Activated CD8-positive, alpha-beta memory T cell treated with anti-CD3 and anti-CD28 coated beads for 36 hours (primary cell): ENCODE results near the gene NFIA. TPM values are rescaled to one million over a fixed set of nuclear protein-coding genes. Genes with fewer than 3 reads are reported as not detected.

Experiments
- CTCF ChIA-PET: fragments of 350-600 bp; sonication (Branson Sonifier 250); formaldehyde crosslinking; loops from one replicate; lab custom pipeline; 2021; ENCODE audit warnings: antibody characterized with exemption; lab: Charles Lee
- POLR2A ChIA-PET: fragments of 350-600 bp; sonication (Branson Sonifier 250); formaldehyde crosslinking; loops from one replicate; lab custom pipeline; 2021; ENCODE audit warnings: antibody characterized with exemption; lab: Charles Lee
- total RNA-seq, 2 experiments: library from RNA; stranded (reverse); gene quantifications; one replicate each; pipeline ENCODE4 v1.2.3, GENCODE V29; 2021

Gene NFIA
- total RNA-seq, 2 experiments from 2014 or later: 3.6 to 4.8 TPM

DNA sequence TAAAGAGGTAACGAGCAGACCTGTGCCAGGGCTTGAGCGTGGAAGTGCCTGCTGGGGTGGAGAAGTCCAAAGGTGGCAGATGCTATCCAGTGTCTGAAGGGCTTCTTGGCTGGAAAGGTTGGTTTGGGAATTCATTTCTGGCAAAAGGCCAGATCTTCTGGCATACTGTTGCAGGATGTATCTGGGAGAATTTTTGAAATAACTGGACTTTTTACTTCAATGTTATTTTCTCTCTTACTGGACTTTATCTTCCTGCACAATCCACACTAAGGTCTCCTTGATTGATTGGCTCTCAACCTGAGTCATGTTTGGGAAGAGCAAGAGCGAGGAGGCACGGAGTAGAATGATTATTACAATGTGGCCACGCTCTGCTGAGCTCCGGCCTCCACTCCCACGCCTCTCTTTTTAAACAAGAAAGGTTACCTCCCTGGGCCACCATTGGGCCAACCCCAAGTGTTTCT, 364.2 kb downstream of the NFIA start:
- ChIA-PET CTCF (no interaction called here), POLR2A (no interaction called here)

DNA sequence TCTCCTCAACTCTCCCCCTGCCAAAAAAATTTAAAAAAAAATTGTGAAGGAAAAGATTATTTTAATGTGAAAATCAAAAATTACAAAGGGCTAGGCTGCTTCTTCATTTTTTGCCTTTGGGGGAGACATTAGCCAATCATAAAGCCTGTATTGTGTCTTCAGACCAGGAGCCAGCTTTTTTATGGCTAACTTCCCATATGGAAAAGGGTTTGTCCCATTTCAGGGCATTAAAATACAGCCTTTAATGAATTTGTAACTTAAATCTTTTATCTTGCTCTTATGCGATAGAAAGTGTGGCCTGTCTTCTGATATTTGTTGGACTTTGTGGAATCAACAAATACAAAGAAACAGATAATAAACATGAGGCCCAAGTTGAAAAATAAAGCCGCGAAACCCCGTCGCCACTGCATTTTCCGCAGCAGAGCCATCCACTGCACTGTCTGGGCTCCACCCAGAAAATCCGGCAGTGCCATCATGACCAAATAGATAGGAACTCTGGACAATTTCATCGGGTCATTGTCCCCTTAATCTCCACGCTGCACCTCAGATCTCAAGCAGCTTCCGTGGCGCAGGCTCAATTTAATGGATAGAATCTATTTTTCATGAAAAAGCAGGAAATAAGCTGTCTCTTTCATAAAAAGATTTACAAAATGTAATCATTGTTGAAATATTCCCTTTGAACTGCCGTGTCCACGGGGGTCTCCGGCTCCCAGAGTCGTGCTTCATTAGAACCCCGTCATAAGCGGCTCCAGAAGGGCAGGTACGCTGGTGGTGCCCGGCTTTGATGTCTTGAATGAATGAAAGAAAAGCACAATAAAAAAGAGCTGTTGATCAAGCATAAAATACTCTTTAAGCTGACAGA, 365.0 kb downstream of the NFIA start:
- ChIA-PET CTCF (interaction anchor here (0.6 to 1.3 kb wide), 2 partner anchors 390 to 397 kb away, joined by 3 to 4 read pairs; no protein-coding TSS in a partner anchor), POLR2A (no interaction called here)

DNA sequence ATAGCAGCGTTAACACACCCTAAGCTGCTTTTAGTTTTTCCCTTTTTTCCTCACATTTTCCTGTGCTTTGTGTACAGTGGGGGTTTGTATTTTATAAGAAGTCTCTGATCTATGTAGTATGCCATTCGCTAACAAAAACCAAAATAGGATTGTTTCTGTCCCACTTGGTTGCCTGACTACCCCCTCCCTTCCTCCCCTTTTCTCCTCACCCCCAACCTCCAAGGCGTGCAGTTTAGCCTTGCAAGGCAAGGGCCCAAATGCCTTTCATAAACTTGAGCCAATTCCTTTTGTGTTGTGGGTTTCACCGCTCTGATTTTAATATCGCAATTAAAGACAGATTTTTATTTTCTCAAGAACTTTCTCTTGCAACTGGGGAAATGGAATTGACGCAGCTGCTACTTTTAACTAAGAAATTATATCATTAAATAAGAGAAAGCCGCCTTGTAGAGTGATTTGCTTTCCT, 365.6 kb downstream of the NFIA start:
- CTCF ChIA-PET: interaction anchor here (0.6 to 1.3 kb wide), 2 partner anchors 391 to 398 kb away, joined by 3 to 4 read pairs; no protein-coding TSS in a partner anchor
- POLR2A ChIA-PET: no interaction called here

DNA sequence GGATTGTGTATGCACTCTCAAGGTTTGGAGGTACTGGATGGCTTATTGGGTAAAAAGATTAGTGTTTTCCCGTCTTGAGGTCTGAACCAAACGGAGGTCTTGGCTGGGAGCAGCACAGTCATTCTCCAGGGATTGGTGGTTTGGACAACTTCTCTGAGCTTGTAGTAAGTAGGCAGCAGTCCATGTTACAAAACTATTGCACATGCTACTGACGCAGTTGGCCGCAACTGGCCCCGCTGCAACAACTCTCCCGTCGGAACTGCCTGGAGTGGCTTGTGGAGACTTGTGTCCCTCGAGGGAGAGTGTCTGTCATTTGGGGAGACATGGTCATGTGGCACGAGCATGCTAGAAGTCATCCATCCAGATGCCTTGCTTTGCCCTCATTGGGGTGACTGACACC, 366.6 kb downstream of the NFIA start:
- ChIA-PET CTCF (no interaction called here), POLR2A (no interaction called here)

DNA sequence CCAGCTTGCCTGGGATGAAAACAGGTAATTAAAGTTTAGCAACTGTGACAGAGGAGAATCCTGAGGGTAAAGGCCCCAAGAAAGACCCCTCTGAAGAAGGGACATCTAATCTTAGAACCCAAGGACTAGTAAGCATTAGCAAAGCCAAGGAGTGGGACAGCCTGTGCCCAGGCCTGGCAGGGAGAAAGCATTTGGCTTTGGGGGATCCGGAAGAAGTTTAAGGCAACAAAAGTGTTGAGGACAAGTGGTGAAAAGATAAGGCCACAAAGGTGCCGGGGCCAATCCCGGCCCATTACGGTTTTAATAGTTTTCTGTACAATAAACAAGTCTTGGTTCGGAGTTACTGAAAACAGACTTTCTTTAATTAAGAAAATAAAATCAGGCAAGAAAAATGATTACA, 367.0 kb downstream of the NFIA start:
- ChIA-PET POLR2A (no interaction called here), CTCF (no interaction called here)

DNA sequence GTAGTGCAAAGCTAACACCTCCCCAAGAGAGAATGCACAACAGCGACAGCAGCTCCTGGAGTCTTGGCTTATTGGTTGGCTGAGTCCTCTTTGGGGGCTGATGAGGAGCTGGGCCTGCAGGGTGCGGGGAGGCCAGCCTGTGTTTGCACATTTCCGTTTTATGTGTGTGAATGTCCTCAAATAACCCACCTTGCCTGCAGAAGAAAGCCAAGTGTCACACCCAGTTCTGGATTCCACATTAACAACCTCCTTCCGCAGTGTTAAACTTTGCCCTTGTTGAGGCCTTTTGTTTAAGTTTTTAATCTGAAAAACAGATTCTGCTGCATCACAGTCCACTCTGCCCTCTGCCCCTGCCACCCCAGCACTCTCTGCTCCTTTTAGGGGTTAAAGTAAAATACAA, 368.1 kb downstream of the NFIA start:
- POLR2A ChIA-PET: no interaction called here
- CTCF ChIA-PET: interaction anchor here (0.6 kb wide), 1 partner anchor 402 kb away, joined by 5 read pairs; no protein-coding TSS in a partner anchor

DNA sequence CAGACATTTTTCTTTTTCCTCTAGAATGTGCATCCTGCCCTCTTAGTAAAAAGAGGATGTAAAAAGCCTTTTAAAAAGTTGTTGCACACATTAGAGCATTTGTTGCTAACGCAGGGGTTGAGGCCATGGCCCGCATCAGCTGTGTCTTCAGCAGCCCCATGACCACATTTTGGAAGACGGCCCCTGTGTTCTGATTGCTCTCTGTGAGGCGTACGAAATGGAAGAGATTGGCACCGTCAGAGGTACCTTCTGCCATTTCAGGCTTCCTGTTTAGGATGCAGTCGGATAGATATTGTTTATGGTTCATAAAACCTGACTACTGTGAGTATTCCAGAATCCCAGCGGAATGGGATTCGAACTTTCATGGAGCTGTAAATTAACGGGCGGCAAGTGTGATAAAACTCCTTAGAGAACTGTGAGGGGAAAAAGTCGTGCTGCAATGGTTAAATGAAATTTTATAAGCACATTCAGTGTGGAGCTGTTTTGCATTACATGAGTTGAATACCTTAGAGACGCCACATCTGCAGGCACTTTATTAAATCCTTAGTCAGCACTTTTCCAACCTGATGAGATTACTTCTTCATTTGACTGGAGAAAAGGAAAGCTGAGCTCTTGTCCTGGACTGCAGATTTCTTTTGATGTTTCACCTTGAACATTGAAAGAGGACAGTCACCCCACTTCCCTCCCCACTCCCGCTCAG, 368.7 kb downstream of the NFIA start:
- ChIA-PET CTCF (interaction anchor here (0.6 to 1.2 kb wide), 3 partner anchors 139 to 403 kb away, joined by 3 to 5 read pairs (median 3); no protein-coding TSS in a partner anchor), POLR2A (no interaction called here)

DNA sequence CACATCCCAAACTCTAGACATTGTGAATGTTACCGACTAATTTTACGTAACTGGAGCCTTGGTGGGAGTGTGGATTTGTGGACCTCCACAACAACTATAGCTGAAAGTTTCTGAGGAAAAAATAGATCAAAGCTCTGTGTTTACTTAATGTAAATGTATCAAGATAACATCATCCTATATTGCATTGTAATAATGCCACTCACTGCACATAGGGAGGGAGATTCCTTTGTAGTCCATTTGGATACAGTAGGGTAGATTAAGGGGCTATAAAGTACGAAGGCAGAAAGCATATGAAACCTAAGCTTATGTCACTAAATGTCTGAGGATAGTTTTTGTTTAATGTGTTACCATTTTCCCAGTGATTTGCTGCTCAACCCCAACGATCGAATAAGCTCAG, 369.2 kb downstream of the NFIA start:
- CTCF ChIA-PET: interaction anchor here (0.6 to 2.9 kb wide), 5 partner anchors 138 to 402 kb away, joined by 3 to 11 read pairs (median 3); no protein-coding TSS in a partner anchor
- POLR2A ChIA-PET: no interaction called here

DNA sequence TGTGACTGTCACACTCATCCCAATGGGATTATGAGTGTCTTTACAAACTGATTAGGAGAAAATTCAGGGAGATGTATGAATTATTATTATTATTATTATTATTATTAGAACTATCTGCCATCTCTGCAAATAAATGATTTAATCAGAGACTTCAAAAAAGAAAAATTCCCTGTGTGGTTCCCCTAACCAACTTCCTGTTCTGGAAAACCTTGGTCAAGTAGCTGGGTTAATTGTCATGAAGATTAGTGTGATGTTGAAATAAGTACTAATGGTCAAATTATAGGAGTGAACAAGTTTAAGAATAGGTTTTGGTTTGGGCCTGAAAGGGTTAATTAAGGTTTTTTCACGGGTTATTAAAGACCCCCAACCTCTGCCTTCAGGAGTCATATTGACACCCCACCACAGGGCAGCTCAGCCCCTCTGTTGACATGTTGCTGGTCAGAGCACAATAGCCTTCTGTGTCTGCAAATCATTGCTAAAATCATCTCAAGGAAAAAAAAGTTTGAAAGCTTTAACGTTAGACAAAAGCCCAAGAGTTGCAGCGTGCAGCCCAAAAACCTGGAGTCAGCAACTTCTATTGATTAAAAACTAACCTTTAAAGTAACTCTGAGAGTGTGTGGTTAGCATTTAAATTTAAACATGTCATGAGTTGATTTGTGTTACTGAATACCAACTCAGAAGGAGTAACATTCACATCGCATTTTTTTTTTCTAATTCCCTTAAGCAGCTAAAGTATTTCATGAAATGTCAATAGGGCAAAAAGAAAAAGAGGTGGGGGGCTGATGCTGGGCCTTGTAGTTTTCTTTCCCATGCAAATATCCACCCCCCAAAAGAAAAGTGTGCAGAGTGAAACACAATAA, 370.0 kb downstream of the NFIA start:
- ChIA-PET POLR2A (interaction anchor here (0.6 kb wide), 1 partner anchor 149 kb away, joined by 4 read pairs; no protein-coding TSS in a partner anchor), CTCF (interaction anchor here (0.6 to 2.9 kb wide), 11 partner anchors 43 to 1349 kb away, joined by 3 to 11 read pairs (median 3); no protein-coding TSS in a partner anchor)

DNA sequence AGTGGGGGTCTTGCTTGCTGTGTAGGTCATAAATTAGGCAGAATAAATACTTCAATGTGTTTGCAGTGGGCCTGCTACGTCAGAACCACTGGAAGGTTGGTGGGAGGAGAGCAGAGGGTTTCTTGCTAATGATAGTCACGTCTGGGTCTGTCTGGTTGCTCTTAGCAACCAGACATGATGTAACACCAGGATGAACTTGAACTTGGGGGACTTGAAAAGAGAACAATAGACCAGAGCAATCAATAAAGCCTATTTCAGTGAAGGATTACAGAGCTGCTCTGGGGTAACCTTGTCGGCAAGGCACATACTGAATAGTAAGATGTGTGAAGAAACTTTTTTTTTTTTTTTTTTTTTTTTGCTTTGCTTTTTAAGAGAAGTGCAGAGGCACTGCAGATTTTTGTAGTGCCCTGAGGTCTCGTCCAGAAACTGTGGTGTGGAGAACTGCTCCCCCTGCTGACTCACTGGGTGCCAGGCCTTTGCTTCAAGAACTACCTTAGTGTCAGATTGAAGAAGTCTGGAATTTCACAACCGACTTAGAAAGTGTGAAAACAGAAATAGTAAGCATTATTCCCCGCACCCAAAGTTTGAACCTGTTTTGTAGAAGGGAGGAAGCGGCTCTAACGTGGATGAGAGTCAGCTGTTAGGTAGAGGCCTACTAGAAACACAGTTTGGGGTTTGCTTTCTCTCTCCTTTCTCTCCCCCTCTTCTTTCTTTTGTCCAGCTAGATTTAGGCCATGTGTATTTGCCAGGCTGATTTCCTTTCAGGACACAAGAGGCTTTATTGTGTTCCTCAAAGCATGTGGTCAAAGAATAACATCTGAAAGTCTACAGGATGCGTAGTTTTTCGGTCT, 371.0 kb downstream of the NFIA start:
- CTCF ChIA-PET: interaction anchor here (0.6 to 2.9 kb wide), 8 partner anchors 44 to 1348 kb away, joined by 3 to 11 read pairs (median 4); no protein-coding TSS in a partner anchor
- POLR2A ChIA-PET: interaction anchor here (0.6 kb wide), 1 partner anchor 149 kb away, joined by 4 read pairs; no protein-coding TSS in a partner anchor

DNA sequence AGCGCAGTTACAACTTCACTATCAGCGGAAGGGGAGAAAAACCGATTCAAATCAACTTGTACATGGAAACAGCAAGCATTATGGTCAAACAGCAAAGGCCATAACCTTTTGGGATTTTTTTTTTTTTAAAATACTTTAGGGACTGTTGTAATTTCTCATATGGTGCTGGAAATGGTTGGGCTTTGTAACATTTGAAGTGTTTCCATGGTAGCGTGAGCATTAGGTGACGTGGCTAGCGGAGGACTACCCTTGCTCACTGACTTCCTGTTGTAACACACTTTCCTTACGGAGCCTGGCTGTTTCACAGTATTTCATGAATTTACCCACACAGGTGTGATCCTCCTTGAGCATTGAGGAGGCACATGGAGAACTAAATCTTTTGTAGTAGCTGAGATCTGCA, 373.0 kb downstream of the NFIA start:
- ChIA-PET CTCF (no interaction called here), POLR2A (no interaction called here)

DNA sequence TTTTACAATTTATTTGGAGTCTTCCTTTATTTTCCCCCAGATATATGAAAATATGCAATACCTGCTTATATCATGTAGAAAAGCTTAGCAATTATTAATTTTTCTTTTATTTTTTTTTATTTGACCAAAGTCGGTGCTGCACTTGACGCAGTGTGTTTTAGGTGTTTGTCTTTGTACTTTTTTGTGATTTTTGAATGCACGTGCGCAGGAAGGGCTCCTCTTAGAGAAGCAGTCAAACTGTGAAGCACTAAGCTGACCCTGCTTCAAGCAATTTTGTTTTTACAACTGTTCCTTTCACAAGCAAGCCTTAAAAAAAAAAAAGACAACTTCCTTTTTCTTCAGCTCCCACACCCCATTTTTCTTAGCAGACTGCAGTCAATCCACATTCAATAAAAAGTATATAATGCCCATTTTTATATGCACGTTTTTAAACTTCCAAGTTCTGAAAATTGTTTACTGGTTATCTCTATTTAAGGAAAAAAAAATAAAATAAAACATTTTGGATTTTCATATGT, 375.2 kb downstream of the NFIA start:
- ChIA-PET CTCF (interaction anchor here (0.5 kb wide), 1 partner anchor 496 kb away, joined by 3 read pairs; no protein-coding TSS in a partner anchor), POLR2A (interaction anchor here (0.6 kb wide), 1 partner anchor 187 kb away, joined by 3 read pairs; no protein-coding TSS in a partner anchor)

DNA sequence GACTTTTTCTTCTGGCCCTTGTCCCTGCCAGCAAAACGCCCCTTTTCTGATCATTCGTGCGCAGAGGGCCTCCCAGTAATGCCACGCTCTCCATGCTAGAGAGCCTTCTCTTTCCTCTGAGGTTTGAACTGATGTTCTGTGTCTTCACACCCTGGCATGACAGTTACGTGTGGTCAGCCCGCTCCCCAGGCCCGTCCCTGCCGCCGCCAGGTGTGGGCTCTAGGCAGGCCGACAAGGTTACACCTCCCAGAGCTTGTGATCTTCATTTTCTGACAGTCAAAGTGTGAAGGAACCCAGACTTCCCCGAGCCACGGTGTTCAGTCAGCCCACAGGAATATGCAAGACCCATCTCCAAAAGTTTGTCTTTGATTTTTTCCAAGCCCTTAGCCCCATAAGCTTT, 377.0 kb downstream of the NFIA start:
- ChIA-PET CTCF (no interaction called here), POLR2A (no interaction called here)

DNA sequence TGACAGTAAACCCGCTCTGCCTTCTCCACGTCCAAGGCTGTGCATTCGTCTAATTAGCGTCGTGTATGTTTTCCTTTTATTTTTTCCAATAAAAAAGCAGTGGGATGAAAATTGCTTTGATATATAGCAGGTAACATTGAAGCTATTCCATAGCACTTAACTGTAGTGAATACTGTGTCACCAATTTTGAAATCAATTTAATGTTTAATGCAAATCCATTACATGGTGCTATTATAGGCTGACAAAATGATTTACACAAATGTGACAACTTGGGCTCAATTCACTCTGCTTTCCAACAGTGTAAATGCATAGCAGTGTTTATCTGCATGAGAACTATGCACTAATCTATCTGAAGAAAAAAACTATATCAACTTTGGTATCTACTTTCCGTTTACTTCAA, 377.8 kb downstream of the NFIA start:
- ChIA-PET CTCF (no interaction called here), POLR2A (no interaction called here)

DNA sequence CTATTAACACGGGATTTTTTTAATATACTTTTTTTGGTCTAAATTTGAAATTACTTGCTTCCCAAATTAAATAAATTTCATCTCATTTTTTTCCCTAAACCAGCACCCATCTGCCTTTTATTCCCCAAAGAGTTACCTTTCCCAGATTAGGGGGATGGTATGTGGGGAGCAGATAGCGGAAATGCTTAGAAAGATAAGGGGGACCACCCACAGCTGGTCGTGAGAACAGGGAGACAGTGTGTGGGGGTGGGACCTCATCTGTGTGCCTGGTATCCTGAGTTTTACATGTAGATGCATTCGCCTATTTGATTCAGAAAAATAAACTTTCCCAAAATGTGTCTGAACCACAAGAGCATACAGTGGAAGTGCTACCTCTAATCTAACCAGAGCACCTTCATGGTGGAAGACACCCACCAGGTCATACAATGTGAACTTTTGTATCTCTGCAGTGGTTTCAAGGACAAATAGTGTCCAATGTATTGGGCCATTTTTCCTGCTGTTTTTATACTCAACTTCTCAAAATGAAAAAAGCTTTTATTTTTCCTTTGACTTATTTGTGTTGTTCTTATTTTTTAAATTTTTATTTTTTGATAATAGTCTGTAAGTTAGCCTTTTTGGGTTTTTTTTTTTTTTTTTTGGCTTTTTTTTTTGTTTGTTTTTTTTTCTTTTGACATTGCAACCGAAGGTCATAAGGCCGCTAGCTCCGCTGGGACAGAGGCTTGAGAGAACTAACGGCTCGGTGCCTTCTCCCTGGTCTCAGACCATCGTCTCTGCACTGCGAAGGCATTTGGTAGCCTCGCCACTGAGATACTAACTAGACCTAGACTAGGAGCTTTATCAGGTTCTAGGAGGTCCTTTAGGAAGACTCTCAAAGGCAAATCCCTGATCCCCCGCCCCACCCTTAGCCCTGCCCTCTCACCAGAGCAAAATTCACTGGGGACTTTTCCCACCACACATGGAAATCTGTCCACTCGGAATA, 379.3 kb downstream of the NFIA start:
- CTCF ChIA-PET: interaction anchor here (0.7 to 1.4 kb wide), 3 partner anchors 75 to 419 kb away, joined by 3 to 4 read pairs (median 4); no protein-coding TSS in a partner anchor
- POLR2A ChIA-PET: no interaction called here

DNA sequence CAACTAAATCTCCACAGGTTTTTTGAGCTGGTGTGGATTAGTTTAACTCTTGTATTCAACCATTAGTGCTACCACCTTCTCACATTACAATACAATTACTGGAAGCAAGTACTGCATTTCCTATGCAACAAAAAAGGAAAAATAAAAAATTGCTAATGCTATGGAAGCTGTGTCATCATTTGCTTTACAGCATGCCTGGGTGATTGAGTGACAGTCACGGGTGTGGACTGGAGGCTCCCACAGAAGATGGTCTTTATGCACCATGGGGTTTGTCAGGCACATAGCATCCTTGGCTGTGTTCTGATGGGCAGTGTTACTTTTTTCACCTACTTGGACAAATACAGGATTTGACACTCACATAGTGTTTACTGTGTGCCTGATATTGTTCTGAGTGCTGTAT, 380.3 kb downstream of the NFIA start:
- POLR2A ChIA-PET: no interaction called here

More for the DNA sequence above, 380.3 kb downstream of the NFIA start:
- CTCF ChIA-PET: interaction anchor here (1.4 kb wide), 1 partner anchor 420 kb away, joined by 4 read pairs; no protein-coding TSS in a partner anchor
